GM19455 (cell line): ENCODE results near the gene MEX3A.
A peak's percentile ranks its signal among the peaks of the same experiment; 100 is the strongest.
"Not testable (repeated sequence)": the region's sequence is repeated elsewhere in the genome, so short reads cannot be mapped to it uniquely, and the experiment has no call there.

Source experiments
- ATAC-seq: cut with Tn5 transposase; IDR thresholded peaks from one replicate; pipeline ENCODE4 v1.9.1; 2021; ENCODE audit not compliant: unreplicated experiment

Gene MEX3A

GRCh38 chr1:156060937-156061636 lies 21.2 kb downstream of the MEX3A start, which contains the start of gene RAB25:
RAB25 (plus strand) TSS chr1:156061160; CDS start chr1:156061401, 241 bp downstream.
- no peak for ATAC-seq

- ATAC-seq = no peak
Measured at GRCh38 chr1:156056326-156056849, 25.9 kb downstream of the MEX3A start.

- no peak for ATAC-seq
Measured at GRCh38 chr1:156055281-156056048, 26.8 kb downstream of the MEX3A start.

- ATAC-seq = peak; percentile 67
Measured at GRCh38 chr1:156054500-156055280, 27.6 kb downstream of the MEX3A start, which contains the start of gene LAMTOR2. LAMTOR2 (plus strand) TSS chr1:156054782; CDS start chr1:156054890, 108 bp downstream.

DNA sequence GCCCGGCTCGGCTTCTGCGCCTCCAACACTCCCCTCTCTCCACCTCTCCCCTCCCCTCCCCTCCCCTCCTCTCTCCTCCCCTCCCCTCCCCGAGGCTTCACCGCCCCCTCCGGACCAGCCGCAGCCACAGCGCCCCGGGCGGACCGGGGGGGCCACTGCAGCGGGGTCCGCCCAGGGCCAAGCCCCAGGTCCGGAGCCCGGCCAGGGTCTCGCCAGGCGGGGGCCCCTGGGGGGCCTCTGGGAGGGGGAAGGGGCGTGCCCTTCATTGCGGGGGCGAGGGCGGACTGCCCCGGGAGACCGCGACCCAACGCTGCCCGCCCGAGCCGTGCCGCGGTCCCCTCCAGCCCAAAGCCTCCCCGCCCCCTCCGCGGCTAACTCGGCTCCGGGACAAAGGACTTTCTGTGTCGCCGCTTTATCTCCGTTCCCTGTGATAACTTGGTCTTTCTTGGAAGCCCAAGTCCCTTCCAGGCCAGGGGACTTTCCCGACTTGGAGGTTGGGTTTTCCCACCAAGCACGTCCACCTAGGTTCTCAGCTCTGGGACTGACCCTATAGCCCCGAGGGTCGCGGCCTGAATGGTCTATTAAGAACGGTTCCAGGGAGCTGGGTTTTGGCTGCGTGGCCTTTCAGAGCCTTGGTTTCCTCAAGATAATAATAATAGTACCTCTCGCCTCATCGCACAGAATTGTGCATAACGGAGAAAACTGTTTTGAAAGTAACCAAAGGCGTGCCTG lies 28.3 kb downstream of the MEX3A start, which contains the start of gene UBQLN4:
TSS of gene UBQLN4 (minus strand) at position 31 of the 732 bp plus-strand sequence. CDS start 97 bp downstream, outside the sequence.
- peak; percentile 47 for ATAC-seq

DNA sequence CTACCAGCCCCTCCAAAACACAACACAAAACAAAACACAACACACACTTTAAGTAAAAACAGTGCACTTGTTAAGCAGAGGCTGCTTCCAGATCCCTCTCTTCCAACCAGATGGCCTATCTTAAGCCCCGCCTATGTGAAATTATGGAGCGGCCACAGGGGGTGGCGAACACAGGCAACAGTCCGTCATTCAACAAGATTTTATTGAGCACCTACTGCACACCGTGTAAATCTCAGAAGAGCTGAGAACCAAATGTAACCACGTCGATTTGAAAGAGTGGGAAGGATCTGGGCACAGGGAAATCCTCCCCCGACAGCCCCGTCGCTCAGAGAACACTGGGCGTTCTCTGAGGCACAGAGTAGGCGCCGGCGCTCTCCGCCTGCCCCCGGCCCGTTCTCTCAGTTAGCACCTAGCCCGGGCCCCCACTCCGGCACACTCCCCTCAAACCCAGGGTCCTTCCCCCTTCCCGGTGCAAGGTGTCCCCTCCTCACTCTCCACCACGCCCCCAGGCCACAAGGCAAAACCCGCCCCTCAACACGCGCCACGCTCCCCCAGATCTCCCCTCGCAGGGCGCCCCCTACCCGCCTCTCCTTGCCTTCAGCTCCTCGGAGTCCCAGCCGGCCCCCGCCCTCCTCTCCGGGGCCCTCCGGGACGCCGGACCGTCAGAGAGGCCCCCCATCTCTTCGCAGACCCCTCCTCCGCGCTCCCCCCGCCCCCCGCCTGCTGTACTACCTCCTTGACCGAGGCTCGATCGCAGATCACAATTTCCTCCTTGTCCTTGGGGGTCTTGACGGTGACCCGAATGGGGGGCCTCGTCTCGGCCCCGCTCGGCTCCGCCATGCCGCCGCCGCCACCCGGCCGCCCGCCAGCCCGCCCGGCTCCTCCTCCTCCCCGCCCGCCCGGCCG lies 29.1 kb downstream of the MEX3A start:
- ATAC-seq = no peak

DNA sequence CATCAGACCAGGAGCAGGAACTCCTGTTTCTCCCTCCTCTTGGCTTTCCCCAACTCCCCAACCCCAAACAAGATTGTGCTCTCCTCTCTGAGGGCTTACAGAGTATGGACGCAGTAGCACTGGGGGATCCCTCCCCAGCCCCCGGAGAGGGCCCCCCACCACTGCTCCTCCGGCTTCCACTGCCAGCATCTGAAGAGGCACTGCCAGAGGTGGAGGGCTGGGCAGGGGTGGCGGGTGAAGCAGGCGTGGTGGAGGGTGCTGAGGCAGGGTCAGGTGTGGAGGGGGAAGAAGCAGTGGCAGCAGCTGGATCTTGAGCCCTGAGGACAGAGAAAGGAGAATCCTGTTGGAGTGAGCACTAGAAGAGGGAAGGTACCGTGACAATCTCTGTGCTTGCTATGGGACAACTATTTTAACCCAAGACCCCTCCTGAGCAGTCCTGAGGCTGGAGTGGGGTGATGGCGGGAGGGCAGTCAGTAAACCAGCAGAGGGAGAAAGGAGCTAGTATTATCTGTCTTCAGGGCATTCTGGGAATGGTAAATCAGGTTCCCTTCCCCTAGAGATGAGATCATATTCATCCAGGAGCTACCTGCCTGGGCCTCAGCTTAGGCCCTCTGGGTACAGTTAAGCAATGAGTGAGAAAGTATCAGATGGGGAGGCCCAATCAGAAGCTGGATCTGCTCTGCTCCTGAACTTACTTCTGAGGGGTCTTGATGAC lies 31.1 kb downstream of the MEX3A start:
- no peak for ATAC-seq

- no peak for ATAC-seq
Measured at GRCh38 chr1:156050376-156050775, 31.9 kb downstream of the MEX3A start.

- no peak for ATAC-seq
Measured at GRCh38 chr1:156048663-156049258, 33.5 kb downstream of the MEX3A start.

DNA sequence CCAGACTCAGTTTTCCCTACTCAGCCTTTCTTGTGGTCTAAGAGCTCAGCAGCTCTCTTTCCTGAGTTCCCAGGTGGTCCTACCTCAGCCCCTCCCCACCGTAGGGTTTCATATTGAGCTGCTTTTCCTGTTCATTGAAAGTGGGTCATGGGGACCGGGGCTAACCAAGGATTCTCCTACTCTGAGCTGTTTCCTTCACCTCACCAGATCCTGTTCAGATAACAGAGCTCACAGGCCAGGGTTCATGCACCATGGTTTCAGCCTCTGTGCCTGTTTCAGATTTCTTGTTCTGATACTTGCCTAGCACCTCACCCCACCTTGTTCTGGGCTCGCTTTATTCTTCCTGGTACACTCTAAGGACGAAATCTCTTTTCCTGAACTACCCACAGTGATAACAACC lies 37.2 kb downstream of the MEX3A start:
- ATAC-seq = no peak

DNA sequence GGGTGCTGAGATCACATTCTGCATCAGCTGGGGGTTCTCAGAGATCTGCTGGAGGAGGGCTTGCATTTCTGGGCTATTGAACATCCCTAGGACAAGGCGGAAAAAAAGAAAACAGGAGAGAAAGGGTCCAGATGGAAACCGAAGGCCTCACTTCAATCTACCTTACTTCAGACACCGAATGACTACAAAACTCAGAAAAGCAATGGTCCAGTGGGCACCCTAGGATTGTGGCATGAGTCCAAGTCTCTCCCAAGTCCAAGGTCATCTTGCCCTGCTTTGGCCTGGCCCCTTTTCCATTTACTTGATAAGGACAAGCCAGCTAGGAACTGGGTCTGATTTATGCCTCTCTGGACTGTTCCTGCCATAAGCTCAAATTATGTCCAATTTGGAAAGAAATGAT lies 39.4 kb downstream of the MEX3A start:
- ATAC-seq = no peak

- not testable (repeated sequence) for ATAC-seq
Measured at GRCh38 chr1:156034991-156035390, 47.3 kb downstream of the MEX3A start.

- no peak for ATAC-seq
Measured at GRCh38 chr1:156033011-156033410, 49.3 kb downstream of the MEX3A start.

- ATAC-seq = no peak
Measured at GRCh38 chr1:156026588-156026987, 55.7 kb downstream of the MEX3A start.

GRCh38 chr1:156025876-156026275 lies 56.4 kb downstream of the MEX3A start:
- no peak for ATAC-seq

DNA sequence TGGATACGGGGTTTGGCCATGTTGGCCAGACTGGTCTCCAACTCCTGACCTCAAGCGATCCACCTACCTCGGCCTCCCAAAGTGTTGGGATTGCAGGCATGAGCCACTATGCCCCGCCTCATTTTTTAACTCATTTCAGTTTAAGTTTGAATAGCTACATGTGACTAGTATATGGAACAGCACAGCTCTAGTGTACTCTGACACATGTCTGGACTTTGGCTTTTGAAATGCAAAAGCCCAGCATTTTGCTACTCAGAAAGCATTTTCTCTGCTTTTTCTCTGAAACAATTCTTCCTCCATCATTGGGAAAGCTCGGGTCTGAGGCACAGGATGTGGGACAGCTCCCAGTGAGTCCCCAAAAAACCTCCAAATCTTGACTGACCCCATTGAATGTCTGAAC lies 57.5 kb downstream of the MEX3A start:
- ATAC-seq = no peak
